MCF 10A (cell line): ENCODE data around the gene KIAA0319L. TPM values are rescaled to one million over a fixed set of nuclear protein-coding genes. Genes with fewer than 3 reads are reported as not detected.

ENCODE experiments used
- BruUV-seq: library from RNA; stranded (reverse); fragments of 400-500 nt; replicated peaks from 2 replicates; lab custom pipeline; 2021; lab: Mats Ljungman, UMichigan
- CTCF ChIA-PET: fragments of 300-600 bp; sonication (Branson Sonifier 250); formaldehyde crosslinking; extraction: SDS; loops from one replicate; lab custom pipeline; 2021; ENCODE audit warnings: antibody characterized with exemption, inconsistent platforms; lab: Yijun Ruan, JAX
- POLR2A ChIA-PET: fragments of 300-600, 350-650 bp; sonication (Branson Sonifier 250); formaldehyde crosslinking; extraction: SDS; loops from one replicate; lab custom pipeline; 2020; ENCODE audit warnings: antibody characterized with exemption, inconsistent platforms; lab: Yijun Ruan, JAX
- DNase-seq: peaks from one replicate; pipeline ENCODE4 v3.0.0-alpha.2; 2018; ENCODE audit not compliant: unreplicated experiment
- H3K27ac Mint-ChIP-seq: one replicate; pipeline ENCODE4 v1.8.0; 2022; ENCODE audit warnings: mild to moderate bottlenecking, low read depth, mixed read lengths; ENCODE audit not compliant: unreplicated experiment
- H3K27me3 Mint-ChIP-seq: one replicate; pipeline ENCODE4 v1.8.0; 2022; ENCODE audit warnings: mixed read lengths; ENCODE audit not compliant: insufficient read depth, unreplicated experiment
- H3K36me3 Mint-ChIP-seq: one replicate; pipeline ENCODE4 v1.8.0; 2022; ENCODE audit warnings: mild to moderate bottlenecking, moderate library complexity, mixed read lengths; ENCODE audit not compliant: insufficient read depth, unreplicated experiment
- H3K4me1 Mint-ChIP-seq: one replicate; pipeline ENCODE4 v1.8.0; 2022; ENCODE audit warnings: mixed read lengths; ENCODE audit not compliant: insufficient read depth, unreplicated experiment
- H3K4me3 Mint-ChIP-seq: one replicate; pipeline ENCODE4 v1.8.0; 2022; ENCODE audit warnings: mild to moderate bottlenecking, moderate library complexity, mixed read lengths; ENCODE audit not compliant: unreplicated experiment
- H3K9me3 Mint-ChIP-seq: one replicate; pipeline ENCODE4 v1.8.0; 2022; ENCODE audit warnings: mixed read lengths; ENCODE audit not compliant: unreplicated experiment
- CTCF ChIP-seq: fragments of 200-600 bp; IDR thresholded peaks from one replicate; pipeline ENCODE4 v1.8.0; 2022; ENCODE audit warnings: antibody characterized with exemption, mild to moderate bottlenecking; ENCODE audit not compliant: unreplicated experiment
- intact Hi-C: fragments of 100-400 bp; cut with micrococcal nuclease; formaldehyde crosslinking; loops from 2 replicates; pipeline ENCODE4 v1.14.1; 2022
- total RNA-seq: library from RNA; stranded (reverse); gene quantifications from 2 replicates; pipeline ENCODE4 v1.2.3, GENCODE V29; 2022

Gene KIAA0319L
- total RNA-seq, 1 experiment from 2014 or later: 50.7 TPM

- ChIA-PET POLR2A (no interaction called here), CTCF (interaction anchor here (0.7 kb wide), 1 partner anchor 195 kb away, joined by 3 read pairs; no protein-coding TSS in a partner anchor)
- no peak overlapping the region for H3K27ac Mint-ChIP-seq
- peaks cover 8% of the 10 kb centered on the region for H3K4me1 Mint-ChIP-seq
- peaks cover 8% of the 10 kb centered on the region for H3K9me3 Mint-ChIP-seq
- DNase-seq: no peak
- intact Hi-C loops: no loop called here
- TF ChIP-seq CTCF: no peak
- peaks cover 31% of the 10 kb centered on the region for H3K36me3 Mint-ChIP-seq
- H3K4me3 Mint-ChIP-seq: no peak overlapping the region
- no TSS peak for BruUV-seq
- H3K27me3 Mint-ChIP-seq: no peaks in the 10 kb centered on the region
Observed at GRCh38 chr1:35490250-35490649, 67.0 kb downstream of the KIAA0319L start.

DNA sequence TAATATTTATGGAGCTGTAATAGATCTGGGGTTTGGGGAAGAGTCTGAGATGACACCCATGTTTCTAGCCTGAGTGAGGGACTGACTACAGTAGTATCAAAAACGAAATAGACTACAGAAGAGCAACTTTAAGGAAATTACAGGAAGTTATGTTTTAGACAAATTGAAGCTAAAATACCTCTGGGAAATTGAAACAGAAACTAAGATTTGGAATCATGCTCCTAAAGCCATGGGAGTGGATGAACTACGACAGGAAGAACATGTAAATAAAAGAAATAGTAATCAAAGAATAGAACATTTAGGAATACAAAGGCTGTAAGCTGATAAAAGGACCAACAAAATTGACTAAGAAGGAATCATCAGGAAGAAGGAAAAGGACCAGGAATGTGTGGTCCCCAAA, 68.9 kb downstream of the KIAA0319L start:
- Mint-ChIP-seq H3K27ac (no peak overlapping the region), H3K4me3 (no peak overlapping the region), H3K9me3 (peaks cover 8% of the 10 kb centered on the region), H3K36me3 (peaks cover 27% of the 10 kb centered on the region), H3K4me1 (peaks cover 8% of the 10 kb centered on the region), H3K27me3 (no peaks in the 10 kb centered on the region)
- no peak for TF ChIP-seq CTCF
- ChIA-PET POLR2A (interaction anchor here (1.2 kb wide), 1 partner anchor 14 kb away, joined by 3 read pairs; no protein-coding TSS in a partner anchor), CTCF (no interaction called here)
- BruUV-seq: no TSS peak
- DNase-seq: no peak
- intact Hi-C loops: no loop called here

- DNase-seq: no peak
- Mint-ChIP-seq H3K9me3 (peaks cover 8% of the 10 kb centered on the region), H3K36me3 (peaks cover 24% of the 10 kb centered on the region), H3K27me3 (no peaks in the 10 kb centered on the region), H3K27ac (no peak overlapping the region), H3K4me3 (no peak overlapping the region), H3K4me1 (peaks cover 8% of the 10 kb centered on the region)
- BruUV-seq: no TSS peak
- intact Hi-C loops: no loop called here
- POLR2A ChIA-PET: no interaction called here
- CTCF ChIA-PET: interaction anchor here (0.6 to 0.8 kb wide), 2 partner anchors 40 to 77 kb away, joined by 3 to 4 read pairs; no protein-coding TSS in a partner anchor
- no peak for TF ChIP-seq CTCF
Observed at GRCh38 chr1:35486858-35487408, 70.3 kb downstream of the KIAA0319L start.

- H3K36me3 Mint-ChIP-seq: peaks cover 25% of the 10 kb centered on the region
- no peak for TF ChIP-seq CTCF
- H3K9me3 Mint-ChIP-seq: no peaks in the 10 kb centered on the region
- no peaks in the 10 kb centered on the region for H3K27me3 Mint-ChIP-seq
- H3K4me1 Mint-ChIP-seq: no peaks in the 10 kb centered on the region
- H3K4me3 Mint-ChIP-seq: no peak overlapping the region
- H3K27ac Mint-ChIP-seq: no peak overlapping the region
- DNase-seq: no peak
- no TSS peak for BruUV-seq
- intact Hi-C loops: no loop called here
- ChIA-PET CTCF (interaction anchor here (0.6 kb wide), 1 partner anchor 251 kb away, joined by 6 read pairs; no protein-coding TSS in a partner anchor), POLR2A (no interaction called here)
Observed at GRCh38 chr1:35481229-35481628, 76.0 kb downstream of the KIAA0319L start.
